PC-9 (cell line): Measurements from ENCODE around the gene KCNIP1. TPM values are rescaled to one million over a fixed set of nuclear protein-coding genes. Genes with fewer than 3 reads are reported as not detected.

Experiments used
- Bru-seq: library from RNA; stranded (reverse); fragments of 400-500 nt; gene quantifications from one replicate; lab custom pipeline; 2021; lab: Mats Ljungman, UMichigan
- BruChase-seq, 2 experiments: library from RNA; stranded (reverse); fragments of 400-500 nt; gene quantifications; one replicate each; lab custom pipeline; 2021; lab: Mats Ljungman, UMichigan
- BruUV-seq: library from RNA; stranded (reverse); fragments of 400-500 nt; replicated peaks from 2 replicates; lab custom pipeline; 2021; lab: Mats Ljungman, UMichigan
- CTCF ChIA-PET: fragments of 300-600 bp; sonication (Branson Sonifier 250); formaldehyde crosslinking; loops from one replicate; lab custom pipeline; 2022; ENCODE audit warnings: antibody characterized with exemption; lab: Charles Lee
- POLR2A ChIA-PET: fragments of 300-600 bp; sonication (Branson Sonifier 250); formaldehyde crosslinking; loops from one replicate; lab custom pipeline; 2022; ENCODE audit warnings: antibody characterized with exemption; ENCODE audit not compliant: unreplicated experiment; lab: Charles Lee
- DNase-seq, 2 experiments: peaks; one replicate each; pipeline versions ENCODE4 v3.0.0 to v3.0.0-alpha.2; 2015 to 2022; ENCODE audit warnings: mixed read lengths in 1 of 2
- H2AFZ ChIP-seq: fragments of 200-600 bp; sonication (generic); 2 replicates; pipeline ENCODE4 v1.8.1; 2017; ENCODE audit warnings: antibody characterized with exemption
- H3F3A ChIP-seq: fragments of 200-600 bp; sonication (generic); 2 replicates; pipeline ENCODE4 v1.8.1; 2017; ENCODE audit warnings: antibody characterized with exemption, mild to moderate bottlenecking, low read depth; ENCODE audit not compliant: insufficient read depth
- H3K27ac ChIP-seq: fragments of 200-600 bp; sonication (generic); 2 replicates; pipeline ENCODE4 v1.6.1; 2016; ENCODE audit warnings: mixed run types
- H3K27me3 ChIP-seq: fragments of 200-600 bp; sonication (generic); 2 replicates; pipeline ENCODE4 v1.6.1; 2016; ENCODE audit warnings: low read depth, mixed run types; ENCODE audit not compliant: insufficient read depth
- H3K36me3 ChIP-seq: fragments of 200-600 bp; sonication (generic); 2 replicates; pipeline ENCODE4 v1.6.1; 2016; ENCODE audit warnings: low read depth, mixed run types
- H3K4me1 ChIP-seq: fragments of 200-600 bp; sonication (generic); replicated peaks from 2 replicates; pipeline ENCODE4 v1.6.1; 2016; ENCODE audit warnings: mixed run types; ENCODE audit not compliant: insufficient read depth
- H3K4me2 ChIP-seq: fragments of 200-600 bp; sonication (generic); 2 replicates; pipeline ENCODE4 v1.6.1; 2017; ENCODE audit warnings: mixed run types
- H3K4me3 ChIP-seq: fragments of 200-600 bp; sonication (generic); 2 replicates; pipeline ENCODE4 v1.6.1; 2016; ENCODE audit warnings: mixed run types
- H3K79me2 ChIP-seq: fragments of 200-600 bp; sonication (generic); 2 replicates; pipeline ENCODE4 v1.6.1; 2017; ENCODE audit warnings: low read depth, mixed run types
- H3K9me2 ChIP-seq: fragments of 200-600 bp; sonication (generic); 2 replicates; pipeline ENCODE4 v1.8.1; 2017; ENCODE audit warnings: mild to moderate bottlenecking; ENCODE audit not compliant: insufficient read depth
- H3K9me3 ChIP-seq: fragments of 200-600 bp; sonication (generic); 2 replicates; pipeline ENCODE4 v1.8.1; 2016; ENCODE audit warnings: low read depth; ENCODE audit not compliant: insufficient read depth
- H4K20me1 ChIP-seq: fragments of 200-600 bp; sonication (generic); 2 replicates; pipeline ENCODE4 v1.8.1; 2017; ENCODE audit not compliant: insufficient read depth
- CTCF ChIP-seq: fragments of 200-600 bp; sonication (generic); conservative IDR thresholded peaks from 2 replicates; pipeline ENCODE4 v1.6.1; 2017; ENCODE audit warnings: mixed run types, antibody characterized with exemption, mild to moderate bottlenecking, moderate library complexity
- EZH2 ChIP-seq: fragments of 200-600 bp; sonication (generic); IDR thresholded peaks from 2 replicates; pipeline ENCODE4 v1.8.0; 2017; ENCODE audit warnings: antibody characterized with exemption, low read depth
- intact Hi-C: fragments of 100-400 bp; cut with micrococcal nuclease; formaldehyde crosslinking; loops from one replicate; pipeline ENCODE4 v1.10.0; 2022; ENCODE audit not compliant: unreplicated experiment
- long read RNA-seq: library from polyadenylated mRNA; stranded (forward); transcript quantifications from one replicate; pipeline ENCODE4 v2.0.0, GENCODE V29; 2022
- total RNA-seq: library from RNA; stranded (reverse); gene quantifications from 2 replicates; pipeline ENCODE4 v1.2.3, GENCODE V29; 2021

Gene KCNIP1
- total RNA-seq (not detected in 2 replicates), Bru-seq, nascent RNA (percentile 0 among the genes with signal in this experiment), BruChase-seq, experiment 1, labeled RNA remaining after a 2-hour chase (not detected), BruChase-seq, experiment 2, labeled RNA remaining after a 6-hour chase (not detected)
- long read RNA-seq, partial matches to known transcripts = 0 of 1 reads
- long read RNA-seq, other reads (novel, unspliced or antisense) = 1 of 1 reads

- no peak for DNase-seq
- BruUV-seq = no TSS peak
- no peak for TF ChIP-seq EZH2
- TF ChIP-seq CTCF = no peak
- Histone ChIP-seq H3K4me3 (no peak within 1 kb of the TSS), H3K4me2 (no peak within 1 kb of the TSS), H3K4me1 (0 out of 2 replicates have a peak, but pooled peaks cover 3% of the 10 kb centered on the region), H4K20me1 (no peaks in the 10 kb centered on the region), H3K27me3 (0 out of 2 replicates have a peak, but pooled peaks cover 6% of the 10 kb centered on the region), H3K79me2 (no peaks in the 10 kb centered on the region), H3K27ac (no peak within 1 kb of the TSS), H3K36me3 (no peaks in the 10 kb centered on the region), H3K9me3 (no peaks in the 10 kb centered on the region), H3F3A (no peaks in the 10 kb centered on the region), H3K9me2 (no peaks in the 10 kb centered on the region), H2AFZ (no peak within 1 kb of the TSS)
- intact Hi-C loops = no loop called here
- CTCF ChIA-PET = no interaction called here
- POLR2A ChIA-PET = no interaction called here
These were observed at the start of gene KCNIP1 for GRCh38 chr5:170503990-170504596. KCNIP1 (plus strand) TSS chr5:170504020.

GRCh38 chr5:170463426-170463825, 40.4 kb upstream of the KCNIP1 start:
- Histone ChIP-seq H3K4me2 (no peak overlapping the region), H3K4me1 (peaks cover 14% of the 10 kb centered on the region), H3F3A (peaks cover 8% of the 10 kb centered on the region), H3K9me3 (no peaks in the 10 kb centered on the region), H3K79me2 (no peaks in the 10 kb centered on the region), H3K36me3 (no peaks in the 10 kb centered on the region), H4K20me1 (no peaks in the 10 kb centered on the region), H3K4me3 (no peak overlapping the region), H3K27me3 (no peaks in the 10 kb centered on the region), H3K27ac (no peak overlapping the region), H2AFZ (no peak overlapping the region), H3K9me2 (no peaks in the 10 kb centered on the region)
- POLR2A ChIA-PET = no interaction called here
- no peak for DNase-seq
- CTCF ChIA-PET = no interaction called here
- intact Hi-C loops = no loop called here
- TF ChIP-seq EZH2 (no peak), CTCF (no peak)
- no TSS peak for BruUV-seq

- TF ChIP-seq EZH2 (no peak), CTCF (no peak)
- H3K4me1 ChIP-seq = peaks cover 14% of the 10 kb centered on the region
- no peak overlapping the region for H3K4me3 ChIP-seq
These were observed 39.3 kb upstream of the KCNIP1 start for GRCh38 chr5:170464280-170465127.

More at GRCh38 chr5:170464280-170465127, 39.3 kb upstream of the KCNIP1 start:
- Histone ChIP-seq H3K9me2 (no peaks in the 10 kb centered on the region), H3K9me3 (no peaks in the 10 kb centered on the region), H3K27ac (no peak overlapping the region), H3F3A (peaks cover 8% of the 10 kb centered on the region), H2AFZ (no peak overlapping the region), H3K79me2 (no peaks in the 10 kb centered on the region), H3K4me2 (no peak overlapping the region), H3K27me3 (no peaks in the 10 kb centered on the region), H4K20me1 (no peaks in the 10 kb centered on the region), H3K36me3 (no peaks in the 10 kb centered on the region)
- CTCF ChIA-PET = no interaction called here
- no TSS peak for BruUV-seq
- POLR2A ChIA-PET = no interaction called here
- intact Hi-C loops = no loop called here
- DNase-seq = no peak
